ENCODE results near the gene PRSS22. TPM values are rescaled to one million over a fixed set of nuclear protein-coding genes. Genes with fewer than 3 reads are reported as not detected.

Gene PRSS22
- total RNA-seq, 1 experiment from 2014 or later, result 3.9 TPM

- no peak for TF ChIP-seq ETV6 (CRISPR knock-in tag; IDR thresholded peaks at IDR 0.05)
- TF ChIP-seq ESRRA (CRISPR knock-in tag; IDR thresholded peaks at IDR 0.05; ENCODE audit: borderline replicate concordance), result no peak
- TF ChIP-seq, protein P1, sequence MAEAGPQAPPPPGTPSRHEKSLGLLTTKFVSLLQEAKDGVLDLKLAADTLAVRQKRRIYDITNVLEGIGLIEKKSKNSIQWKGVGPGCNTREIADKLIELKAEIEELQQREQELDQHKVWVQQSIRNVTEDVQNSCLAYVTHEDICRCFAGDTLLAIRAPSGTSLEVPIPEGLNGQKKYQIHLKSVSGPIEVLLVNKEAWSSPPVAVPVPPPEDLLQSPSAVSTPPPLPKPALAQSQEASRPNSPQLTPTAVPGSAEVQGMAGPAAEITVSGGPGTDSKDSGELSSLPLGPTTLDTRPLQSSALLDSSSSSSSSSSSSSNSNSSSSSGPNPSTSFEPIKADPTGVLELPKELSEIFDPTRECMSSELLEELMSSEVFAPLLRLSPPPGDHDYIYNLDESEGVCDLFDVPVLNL (CRISPR knock-in tag; IDR thresholded peaks at IDR 0.05; ENCODE audit: borderline replicate concordance, low read depth), result no peak
- TF ChIP-seq FOXP1 (CRISPR knock-in tag; IDR thresholded peaks at IDR 0.05; ENCODE audit: borderline replicate concordance), result no peak
- TF ChIP-seq FOXK1 (CRISPR knock-in tag; IDR thresholded peaks at IDR 0.05), result no peak
- TF ChIP-seq RELA (CRISPR knock-in tag; IDR thresholded peaks at IDR 0.05; ENCODE audit: borderline replicate concordance), result no peak
- no peak for TF ChIP-seq PRRX2 (CRISPR knock-in tag; IDR thresholded peaks at IDR 0.05)
These were observed 17.1 kb downstream of the PRSS22 start (continued) for GRCh38 chr16:2840914-2841313.

GRCh38 chr16:2839650-2840450 is 18.1 kb downstream of the PRSS22 start:
- no peak for TF ChIP-seq MXD4 (CRISPR knock-in tag; IDR thresholded peaks at IDR 0.05; ENCODE audit: borderline replicate concordance)
- no peak for TF ChIP-seq FOXP4 (CRISPR knock-in tag; IDR thresholded peaks at IDR 0.05)
- no peak for TF ChIP-seq GABPB1 (CRISPR knock-in tag; IDR thresholded peaks at IDR 0.05)
- no peak for TF ChIP-seq EMX1 (CRISPR knock-in tag; IDR thresholded peaks at IDR 0.05)
- TF ChIP-seq NFE2L1 (CRISPR knock-in tag; IDR thresholded peaks at IDR 0.05), result no peak
- no peak for TF ChIP-seq GRHL2 (CRISPR knock-in tag; IDR thresholded peaks at IDR 0.05; ENCODE audit: insufficient replicate concordance, severe bottlenecking)
- no peak for TF ChIP-seq E2F1 (CRISPR knock-in tag; IDR thresholded peaks at IDR 0.05)
- Mint-ChIP-seq H3K4me1 (peaks cover 16% of the 10 kb centered on the region), H3K9me3 (peaks cover 4% of the 10 kb centered on the region), H3K27ac (no peak overlapping the region), H3K27me3 (ENCODE audit: low read depth) (peaks cover 14% of the 10 kb centered on the region), H3K36me3 (no peaks in the 10 kb centered on the region), H3K4me3 (no peak overlapping the region)
- CTCF ChIA-PET, result interaction anchor here (0.6 to 2.6 kb wide), 51 partner anchors 8 to 188 kb away, joined by 3 to 99 read pairs (median 7); partner anchors contain the start of genes FLYWCH1, FLYWCH2, KREMEN2 and PRSS21
- ATAC-seq (no peak), DNase-seq (ENCODE audit: low spot score) (no peak)
- POLR2A ChIA-PET, result interaction anchor here (0.6 to 1.3 kb wide), 3 partner anchors 28 to 157 kb away, joined by 3 to 7 read pairs (median 4); partner anchors contain the start of gene KCTD5

DNA sequence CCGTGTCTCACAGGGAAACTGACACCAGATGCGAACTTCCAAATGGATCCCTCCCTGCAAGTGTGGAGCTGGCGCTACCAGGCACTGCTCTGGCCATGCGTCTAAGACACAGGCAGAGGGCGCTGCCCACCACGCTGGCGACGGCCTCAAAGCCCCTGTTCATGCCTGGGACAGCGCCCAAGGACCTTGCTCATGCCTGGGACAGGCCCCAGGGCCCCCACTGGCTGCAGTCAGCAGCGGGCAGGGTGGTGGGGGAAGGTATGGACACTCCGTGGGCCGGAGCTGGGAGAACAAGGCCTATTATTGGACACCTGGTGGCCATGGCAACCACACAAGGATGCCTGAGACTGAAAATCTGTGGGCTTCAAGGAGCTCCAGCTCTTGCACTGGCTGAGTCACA is 19.0 kb downstream of the PRSS22 start:
- POLR2A ChIA-PET, result interaction anchor here (0.6 to 1.5 kb wide), 4 partner anchors 29 to 156 kb away, joined by 3 to 7 read pairs (median 4); partner anchors contain the start of genes FLYWCH2 and KCTD5
- ATAC-seq (peak; percentile 94), DNase-seq (ENCODE audit: low spot score) (peak; percentile 86)
- no peaks in the 10 kb centered on the region for H3K36me3 Mint-ChIP-seq
- peak overlapping the region; percentile 29; the same call in 1 of the 2 replicates for H3K4me3 Mint-ChIP-seq
- no peak overlapping the region for H3K27ac Mint-ChIP-seq
- CTCF ChIA-PET, result interaction anchor here (0.5 to 2.6 kb wide), 54 partner anchors 9 to 1811 kb away, joined by 3 to 99 read pairs (median 6); partner anchors contain the start of genes CLDN6, FLYWCH1, FLYWCH2 and KREMEN2
- peaks cover 14% of the 10 kb centered on the region for H3K4me1 Mint-ChIP-seq
- peaks cover 14% of the 10 kb centered on the region for H3K27me3 Mint-ChIP-seq (ENCODE audit: low read depth)
- peaks cover 3% of the 10 kb centered on the region for H3K9me3 Mint-ChIP-seq
- TF ChIP-seq, protein P2, sequence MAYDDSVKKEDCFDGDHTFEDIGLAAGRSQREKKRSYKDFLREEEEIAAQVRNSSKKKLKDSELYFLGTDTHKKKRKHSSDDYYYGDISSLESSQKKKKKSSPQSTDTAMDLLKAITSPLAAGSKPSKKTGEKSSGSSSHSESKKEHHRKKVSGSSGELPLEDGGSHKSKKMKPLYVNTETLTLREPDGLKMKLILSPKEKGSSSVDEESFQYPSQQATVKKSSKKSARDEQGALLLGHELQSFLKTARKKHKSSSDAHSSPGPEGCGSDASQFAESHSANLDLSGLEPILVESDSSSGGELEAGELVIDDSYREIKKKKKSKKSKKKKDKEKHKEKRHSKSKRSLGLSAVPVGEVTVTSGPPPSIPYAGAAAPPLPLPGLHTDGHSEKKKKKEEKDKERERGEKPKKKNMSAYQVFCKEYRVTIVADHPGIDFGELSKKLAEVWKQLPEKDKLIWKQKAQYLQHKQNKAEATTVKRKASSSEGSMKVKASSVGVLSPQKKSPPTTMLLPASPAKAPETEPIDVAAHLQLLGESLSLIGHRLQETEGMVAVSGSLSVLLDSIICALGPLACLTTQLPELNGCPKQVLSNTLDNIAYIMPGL (CRISPR knock-in tag; IDR thresholded peaks at IDR 0.05), result peak; percentile 41; the same call in 1 of the 2 replicates
- TF ChIP-seq, protein P3, sequence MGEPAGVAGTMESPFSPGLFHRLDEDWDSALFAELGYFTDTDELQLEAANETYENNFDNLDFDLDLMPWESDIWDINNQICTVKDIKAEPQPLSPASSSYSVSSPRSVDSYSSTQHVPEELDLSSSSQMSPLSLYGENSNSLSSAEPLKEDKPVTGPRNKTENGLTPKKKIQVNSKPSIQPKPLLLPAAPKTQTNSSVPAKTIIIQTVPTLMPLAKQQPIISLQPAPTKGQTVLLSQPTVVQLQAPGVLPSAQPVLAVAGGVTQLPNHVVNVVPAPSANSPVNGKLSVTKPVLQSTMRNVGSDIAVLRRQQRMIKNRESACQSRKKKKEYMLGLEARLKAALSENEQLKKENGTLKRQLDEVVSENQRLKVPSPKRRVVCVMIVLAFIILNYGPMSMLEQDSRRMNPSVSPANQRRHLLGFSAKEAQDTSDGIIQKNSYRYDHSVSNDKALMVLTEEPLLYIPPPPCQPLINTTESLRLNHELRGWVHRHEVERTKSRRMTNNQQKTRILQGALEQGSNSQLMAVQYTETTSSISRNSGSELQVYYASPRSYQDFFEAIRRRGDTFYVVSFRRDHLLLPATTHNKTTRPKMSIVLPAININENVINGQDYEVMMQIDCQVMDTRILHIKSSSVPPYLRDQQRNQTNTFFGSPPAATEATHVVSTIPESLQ (CRISPR knock-in tag; IDR thresholded peaks at IDR 0.05), result no peak
- TF ChIP-seq ZNF121 (CRISPR knock-in tag; IDR thresholded peaks at IDR 0.05), result peak; percentile 62; the same call in 1 of the 2 replicates
- TF ChIP-seq FOXP4 (CRISPR knock-in tag; IDR thresholded peaks at IDR 0.05), result 0 out of 2 replicates have a peak, but pooled peaks have one; percentile 17
- TF ChIP-seq, protein P4, sequence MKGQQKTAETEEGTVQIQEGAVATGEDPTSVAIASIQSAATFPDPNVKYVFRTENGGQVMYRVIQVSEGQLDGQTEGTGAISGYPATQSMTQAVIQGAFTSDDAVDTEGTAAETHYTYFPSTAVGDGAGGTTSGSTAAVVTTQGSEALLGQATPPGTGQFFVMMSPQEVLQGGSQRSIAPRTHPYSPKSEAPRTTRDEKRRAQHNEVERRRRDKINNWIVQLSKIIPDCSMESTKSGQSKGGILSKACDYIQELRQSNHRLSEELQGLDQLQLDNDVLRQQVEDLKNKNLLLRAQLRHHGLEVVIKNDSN (CRISPR knock-in tag; IDR thresholded peaks at IDR 0.05), result no peak
- no peak for TF ChIP-seq SOX15 (CRISPR knock-in tag; IDR thresholded peaks at IDR 0.05)
- TF ChIP-seq, protein P5, sequence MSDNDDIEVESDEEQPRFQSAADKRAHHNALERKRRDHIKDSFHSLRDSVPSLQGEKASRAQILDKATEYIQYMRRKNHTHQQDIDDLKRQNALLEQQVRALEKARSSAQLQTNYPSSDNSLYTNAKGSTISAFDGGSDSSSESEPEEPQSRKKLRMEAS (CRISPR knock-in tag; IDR thresholded peaks at IDR 0.05), result peak; percentile 65; the same call in 1 of the 2 replicates

Data from WTC11 (cell line).